Mesenchymal stem cell (in vitro differentiated cells and primary cell): ENCODE data around the gene IL11. TPM values are rescaled to one million over a fixed set of nuclear protein-coding genes. Genes with fewer than 3 reads are reported as not detected.
A peak's percentile ranks its signal among the peaks of the same experiment; 100 is the strongest.

Experiments used
- DNase-seq: peaks from one replicate; pipeline ENCODE4 v3.0.0-alpha.2; 2013
- H2AFZ ChIP-seq: one replicate; pipeline ENCODE4 v1.6.1; 2013; ENCODE audit warnings: low read depth, mild to moderate bottlenecking, control low read depth, inconsistent platforms, low read length, moderate library complexity
- H2AK5ac ChIP-seq: 2 replicates; pipeline ENCODE4 v1.6.1; 2013; ENCODE audit warnings: low read length, moderate library complexity, mild to moderate bottlenecking, inconsistent platforms; ENCODE audit not compliant: severe bottlenecking
- H2BK120ac ChIP-seq: one replicate; pipeline ENCODE4 v1.6.1; 2013; ENCODE audit warnings: low read depth, mild to moderate bottlenecking, inconsistent platforms, low read length, moderate library complexity
- H2BK12ac ChIP-seq, 2 experiments: one replicate each; pipeline ENCODE4 v1.6.1; 2013; ENCODE audit warnings: inconsistent platforms in 2 of 2, low read length in 2 of 2, mild to moderate bottlenecking in 2 of 2, moderate library complexity in 2 of 2, control low read depth in 1 of 2
- H2BK15ac ChIP-seq: one replicate; pipeline ENCODE4 v1.6.1; 2013; ENCODE audit warnings: mild to moderate bottlenecking, low read depth, inconsistent platforms; ENCODE audit not compliant: poor library complexity, severe bottlenecking
- H2BK5ac ChIP-seq: 2 replicates; pipeline ENCODE4 v1.6.1; 2013; ENCODE audit warnings: low read depth, mild to moderate bottlenecking, low read length, control low read depth, inconsistent platforms; ENCODE audit not compliant: poor library complexity, severe bottlenecking
- H3K14ac ChIP-seq, 2 experiments: one replicate each; pipeline ENCODE4 v1.6.1; 2013; ENCODE audit warnings: inconsistent platforms in 2 of 2, low read length in 2 of 2, control low read depth in 1 of 2, mild to moderate bottlenecking in 1 of 2, moderate library complexity in 1 of 2
- H3K18ac ChIP-seq, 2 experiments: one replicate each; pipeline ENCODE4 v1.6.1; 2013; ENCODE audit warnings: inconsistent platforms in 2 of 2, low read length in 2 of 2, control low read depth in 1 of 2, low read depth in 1 of 2, mild to moderate bottlenecking in 1 of 2
- H3K23ac ChIP-seq, 2 experiments: one replicate each; pipeline ENCODE4 v1.6.1; 2013; ENCODE audit warnings: inconsistent platforms in 2 of 2, low read length in 2 of 2, mild to moderate bottlenecking in 2 of 2, moderate library complexity in 2 of 2, control low read depth in 1 of 2
- H3K27ac ChIP-seq: 2 replicates; pipeline ENCODE4 v1.5.1; 2013; ENCODE audit warnings: mild to moderate bottlenecking, moderate library complexity, low read length, control low read depth, inconsistent platforms; ENCODE audit not compliant: poor library complexity, severe bottlenecking
- H3K27me3 ChIP-seq, 2 experiments: 2 replicates each; pipeline versions ENCODE4 v1.6.1 to v1.7.0; 2013; ENCODE audit warnings: low read length in 2 of 2, mild to moderate bottlenecking in 2 of 2, moderate library complexity in 2 of 2, control low read depth in 1 of 2, inconsistent platforms in 1 of 2; ENCODE audit not compliant: control insufficient read depth in 1 of 2, insufficient read depth in 1 of 2
- H3K36me3 ChIP-seq, 2 experiments: 2 replicates each; pipeline versions ENCODE4 v1.6.1 to v1.7.0; 2013; ENCODE audit warnings: low read length in 2 of 2, control low read depth in 1 of 2, inconsistent platforms in 1 of 2, low read depth in 1 of 2, mild to moderate bottlenecking in 1 of 2; ENCODE audit not compliant: insufficient read depth in 2 of 2, control insufficient read depth in 1 of 2
- H3K4ac ChIP-seq, 2 experiments: one replicate each; pipeline ENCODE4 v1.6.1; 2013; ENCODE audit warnings: inconsistent platforms in 2 of 2, low read length in 2 of 2, mild to moderate bottlenecking in 2 of 2, moderate library complexity in 2 of 2, control low read depth in 1 of 2, low read depth in 1 of 2
- H3K4me1 ChIP-seq: 2 replicates; pipeline ENCODE4 v1.6.1; 2013; ENCODE audit warnings: low read depth, low read length, control low read depth; ENCODE audit not compliant: control insufficient read depth, insufficient read depth
- H3K4me2 ChIP-seq: 2 replicates; pipeline ENCODE4 v1.6.1; 2013; ENCODE audit warnings: low read length, mild to moderate bottlenecking, inconsistent platforms; ENCODE audit not compliant: poor library complexity, severe bottlenecking
- H3K4me3 ChIP-seq, 2 experiments: 2 replicates each; pipeline versions ENCODE4 v1.5.1 to v1.7.0; 2013; ENCODE audit warnings: low read length in 2 of 2, mild to moderate bottlenecking in 2 of 2, control low read depth in 1 of 2, low read depth in 1 of 2; ENCODE audit not compliant: insufficient read depth in 1 of 2
- H3K79me1 ChIP-seq: replicated peaks from 2 replicates; pipeline ENCODE4 v1.6.1; 2013; ENCODE audit warnings: mild to moderate bottlenecking, control low read depth, low read length, inconsistent platforms; ENCODE audit not compliant: poor library complexity, severe bottlenecking
- H3K9ac ChIP-seq: 2 replicates; pipeline ENCODE4 v1.7.0; 2013; ENCODE audit warnings: mild to moderate bottlenecking, low read length, moderate library complexity
- H3K9me3 ChIP-seq: 2 replicates; pipeline ENCODE4 v1.7.0; 2013; ENCODE audit warnings: mild to moderate bottlenecking, low read length; ENCODE audit not compliant: control insufficient read depth
- H4K8ac ChIP-seq: one replicate; pipeline ENCODE4 v1.6.1; 2013; ENCODE audit warnings: inconsistent platforms, mild to moderate bottlenecking, low read length, moderate library complexity
- H4K91ac ChIP-seq: one replicate; pipeline ENCODE4 v1.6.1; 2013; ENCODE audit warnings: mild to moderate bottlenecking, low read length, inconsistent platforms
- WGBS: methylation state at CpG from one replicate; pipeline ENCODE4 v1.1.7; 2013; ENCODE audit warnings: mixed read lengths; 5-methylcytosine and 5-hydroxymethylcytosine counted together
- polyA plus RNA-seq, 2 experiments: library from polyadenylated mRNA; stranded (reverse); fragments of 200-250 nt; gene quantifications; one replicate each; pipeline ENCODE4 v1.2.3, GENCODE V29; 2013

The IL11 gene
- 6.4 TPM for polyA plus RNA-seq (2013, experiment 1 of 2)
- 6.1 TPM for polyA plus RNA-seq (2013, experiment 2 of 2)

DNA sequence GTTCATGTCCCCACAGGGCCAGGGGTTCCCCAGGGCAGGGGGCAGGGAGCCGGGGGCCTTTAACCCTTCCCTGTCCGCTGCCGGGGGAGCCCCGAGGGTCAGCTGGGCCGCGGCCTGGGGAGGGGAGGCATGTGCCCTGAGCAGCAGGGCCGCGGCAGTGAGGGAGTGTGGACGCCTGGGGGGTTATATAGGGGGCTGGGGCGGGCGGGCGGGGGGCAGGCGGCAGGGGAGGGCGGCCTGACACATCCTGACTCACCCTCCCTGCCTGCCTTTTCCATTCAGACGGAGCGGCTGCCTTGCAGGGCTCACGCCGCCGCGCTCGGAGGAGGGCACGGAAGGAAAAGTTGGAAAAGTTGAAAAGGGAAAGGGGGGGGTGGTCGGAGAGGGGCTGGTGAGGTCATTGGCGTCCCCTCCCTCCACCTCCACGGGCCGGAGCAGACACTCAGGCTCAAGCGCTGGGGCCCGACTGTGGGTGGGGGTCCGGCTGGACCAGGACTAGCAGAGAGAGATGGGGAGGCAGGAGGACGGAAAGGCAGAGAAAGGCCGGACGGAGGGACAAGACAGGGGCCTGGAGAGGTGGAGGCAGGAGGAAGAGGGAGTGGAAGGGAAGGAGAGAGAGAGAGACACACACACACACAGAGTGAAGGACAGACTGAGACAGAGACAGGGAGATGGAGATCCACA, at the start of gene IL11:
Gene IL11, minus strand, starts transcription at position 159 of the 684 bp plus-strand sequence. Its CDS starts 153 bp downstream, at position 6.
- H4K91ac ChIP-seq: no peak within 1 kb of the TSS
- H3K14ac ChIP-seq: peak within 1 kb of the TSS in 1 of 2 experiments; percentile 68
- H2BK12ac ChIP-seq: peak within 1 kb of the TSS in 1 of 2 experiments; percentile 90
- H3K23ac ChIP-seq: peak within 1 kb of the TSS in 1 of 2 experiments; percentile 47
- H3K36me3 ChIP-seq: peaks cover 0 to 30% of the 10 kb centered on the region in 2 experiments
- H2BK15ac ChIP-seq: peak within 1 kb of the TSS; percentile 90
- peak within 1 kb of the TSS; percentile 83 for H3K4me2 ChIP-seq
- peak within 1 kb of the TSS; percentile 84 for H2AFZ ChIP-seq
- H3K27me3 ChIP-seq: peaks cover 0 to 9% of the 10 kb centered on the region in 2 experiments
- H3K9me3 ChIP-seq: no peaks in the 10 kb centered on the region
- peak within 1 kb of the TSS; percentile 74 for H3K9ac ChIP-seq
- H2AK5ac ChIP-seq: peak within 1 kb of the TSS; percentile 58
- peak within 1 kb of the TSS; percentile 92 for H2BK5ac ChIP-seq
- H3K79me1 ChIP-seq: peaks cover 6% of the 10 kb centered on the region
- peak within 1 kb of the TSS; percentile 46 to 57 for H3K4ac ChIP-seq
- peak within 1 kb of the TSS; percentile 45 for H4K8ac ChIP-seq
- peak; percentile 84 for DNase-seq
- WGBS: 5% methylated on average over 19 of the region's 32 CpGs
- peaks cover 59% of the 10 kb centered on the region for H3K4me1 ChIP-seq
- peak within 1 kb of the TSS; percentile 94 for H3K27ac ChIP-seq
- H3K4me3 ChIP-seq: peak within 1 kb of the TSS; percentile 78 to 84
- peak within 1 kb of the TSS; percentile 27 for H2BK120ac ChIP-seq
- peak within 1 kb of the TSS; percentile 45 to 85 for H3K18ac ChIP-seq

DNA sequence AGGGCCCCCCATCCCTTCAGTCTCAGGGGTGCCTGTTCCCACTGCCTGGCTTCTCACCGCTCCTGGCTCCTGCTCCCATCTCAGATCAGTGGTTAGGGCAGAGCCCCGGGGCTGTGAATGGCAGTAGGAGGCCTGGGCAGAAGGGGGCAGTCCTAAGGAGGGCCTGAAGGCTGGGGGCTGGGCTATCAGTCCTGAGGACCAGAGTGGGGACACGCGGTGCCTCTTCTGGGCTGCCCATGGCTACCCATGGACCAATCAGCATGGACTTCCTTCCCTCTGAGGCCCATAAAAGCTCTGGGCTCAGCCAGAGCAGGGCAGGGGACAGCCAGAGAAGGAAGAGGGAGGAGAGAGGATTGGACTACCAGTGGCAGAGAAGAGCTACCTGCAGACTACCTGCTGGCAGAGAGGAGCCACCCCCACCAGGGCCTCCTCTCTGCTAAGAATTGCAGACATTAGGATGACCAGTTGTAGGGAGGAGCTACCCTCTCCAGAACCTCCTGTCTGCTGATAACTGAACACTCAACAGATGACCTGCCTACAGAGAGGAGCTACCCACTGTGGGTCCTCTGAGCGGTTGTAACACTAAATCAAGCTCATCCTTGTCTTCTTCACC, 49.5 kb upstream of the IL11 start:
- no peak overlapping the region for H3K23ac ChIP-seq
- H3K4me2 ChIP-seq: no peak overlapping the region
- H3K14ac ChIP-seq: no peak overlapping the region
- no peak overlapping the region for H2BK120ac ChIP-seq
- no peak overlapping the region for H3K9ac ChIP-seq
- no peak overlapping the region for H3K18ac ChIP-seq
- no peak overlapping the region for H3K27ac ChIP-seq
- no peak overlapping the region for H4K8ac ChIP-seq
- H3K36me3 ChIP-seq: no peaks in the 10 kb centered on the region
- H3K79me1 ChIP-seq: no peaks in the 10 kb centered on the region
- no peak overlapping the region for H2BK5ac ChIP-seq
- DNase-seq: no peak
- no peak overlapping the region for H2BK15ac ChIP-seq
- 74% methylated on average over 5 of the region's 5 CpGs for WGBS
- no peak overlapping the region for H2BK12ac ChIP-seq
- peaks cover 17 to 37% of the 10 kb centered on the region in 2 experiments for H3K27me3 ChIP-seq
- H3K4me3 ChIP-seq: no peak overlapping the region
- no peaks in the 10 kb centered on the region for H3K4me1 ChIP-seq
- H4K91ac ChIP-seq: no peak overlapping the region
- no peak overlapping the region for H3K4ac ChIP-seq
- no peak overlapping the region for H2AK5ac ChIP-seq
- H2AFZ ChIP-seq: no peak overlapping the region
- H3K9me3 ChIP-seq: no peaks in the 10 kb centered on the region

DNA sequence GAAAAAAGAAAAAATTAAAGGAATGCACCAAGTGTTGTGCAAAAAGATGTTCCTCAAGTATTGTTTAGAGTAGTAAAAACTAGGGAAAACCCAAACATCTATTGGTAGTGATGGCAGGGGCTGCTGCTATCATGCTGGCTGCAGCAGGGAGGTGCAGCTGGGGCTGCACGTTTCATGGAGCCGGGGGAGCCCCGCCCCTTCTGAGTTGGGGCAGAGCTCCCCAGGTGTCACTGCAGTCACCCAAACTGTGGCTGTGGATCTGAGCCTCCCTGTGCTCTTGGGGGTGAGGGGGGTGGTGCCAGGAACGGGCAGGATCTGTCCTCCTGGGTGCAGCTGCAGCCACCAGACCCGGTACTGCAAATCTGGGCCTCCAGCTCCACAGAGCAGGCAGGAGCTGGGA, 48.8 kb upstream of the IL11 start:
- H3K79me1 ChIP-seq: no peaks in the 10 kb centered on the region
- no peak overlapping the region for H3K4me3 ChIP-seq
- no peak overlapping the region for H4K91ac ChIP-seq
- H3K4me1 ChIP-seq: no peaks in the 10 kb centered on the region
- H3K9me3 ChIP-seq: no peaks in the 10 kb centered on the region
- H3K36me3 ChIP-seq: no peaks in the 10 kb centered on the region
- peaks cover 12 to 32% of the 10 kb centered on the region in 2 experiments for H3K27me3 ChIP-seq
- H2BK15ac ChIP-seq: no peak overlapping the region
- 79% methylated on average over 5 of the region's 5 CpGs for WGBS
- H2BK5ac ChIP-seq: no peak overlapping the region
- no peak for DNase-seq
- no peak overlapping the region for H3K9ac ChIP-seq
- H3K23ac ChIP-seq: no peak overlapping the region
- no peak overlapping the region for H3K4ac ChIP-seq
- no peak overlapping the region for H3K27ac ChIP-seq
- H2BK12ac ChIP-seq: no peak overlapping the region
- no peak overlapping the region for H3K4me2 ChIP-seq
- H3K14ac ChIP-seq: no peak overlapping the region
- H4K8ac ChIP-seq: no peak overlapping the region
- H2BK120ac ChIP-seq: no peak overlapping the region
- no peak overlapping the region for H2AK5ac ChIP-seq
- H3K18ac ChIP-seq: no peak overlapping the region
- no peak overlapping the region for H2AFZ ChIP-seq

DNA sequence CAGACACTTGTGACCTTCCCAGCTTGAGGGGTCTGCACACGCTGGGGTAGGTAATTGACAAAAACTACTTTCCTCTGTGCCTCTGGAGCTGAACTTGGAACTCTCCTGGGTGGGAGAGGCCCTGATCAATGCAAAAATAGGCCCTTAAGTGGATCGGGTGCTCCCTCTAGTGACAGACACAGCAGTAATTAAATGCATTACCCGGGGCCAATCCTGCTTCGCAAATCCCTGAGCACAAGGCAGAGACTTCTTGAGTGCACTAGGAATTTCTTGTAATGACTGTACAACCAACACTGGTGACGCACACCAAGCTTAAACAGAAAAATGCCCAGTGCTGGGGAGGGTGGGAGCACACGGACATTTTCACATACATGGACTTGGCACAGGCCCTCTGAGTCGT, 47.9 kb upstream of the IL11 start:
- WGBS: 20% methylated on average over 7 of the region's 7 CpGs
- Histone ChIP-seq H3K4me2 (no peak overlapping the region), H3K14ac (no peak overlapping the region), H3K23ac (no peak overlapping the region), H3K4me3 (no peak overlapping the region), H4K91ac (no peak overlapping the region), H4K8ac (no peak overlapping the region), H3K27me3 (peaks cover 9 to 26% of the 10 kb centered on the region in 2 experiments), H3K79me1 (no peaks in the 10 kb centered on the region), H2AK5ac (no peak overlapping the region), H2BK5ac (no peak overlapping the region), H2AFZ (no peak overlapping the region), H2BK120ac (no peak overlapping the region), H3K36me3 (no peaks in the 10 kb centered on the region), H3K4me1 (no peaks in the 10 kb centered on the region), H3K27ac (no peak overlapping the region), H2BK12ac (no peak overlapping the region), H3K9ac (no peak overlapping the region), H2BK15ac (no peak overlapping the region), H3K4ac (no peak overlapping the region), H3K9me3 (no peaks in the 10 kb centered on the region), H3K18ac (no peak overlapping the region)
- peak; percentile 86 for DNase-seq
